IMR-90 (cell line): ENCODE results near the gene ASH1L. TPM values are rescaled to one million over a fixed set of nuclear protein-coding genes. Genes with fewer than 3 reads are reported as not detected.

ENCODE experiments used
- ATAC-seq: fragments of 200-7000 bp; cut with Tn5 transposase; 2 replicates; pipeline ENCODE4 v1.9.1; 2020; ENCODE audit warnings: low read depth, mild to moderate bottlenecking, moderate library complexity
- BruUV-seq: library from RNA; stranded (reverse); fragments of 400-500 nt; replicated peaks from 2 replicates; lab custom pipeline; 2021; lab: Mats Ljungman, UMichigan
- CTCF ChIA-PET: fragments of 300-600 bp; formaldehyde crosslinking; extraction: SDS; loops from one replicate; lab custom pipeline; 2021; ENCODE audit warnings: antibody characterized with exemption; lab: Yijun Ruan, JAX
- POLR2A ChIA-PET: fragments of 300-600 bp; sonication (Branson Sonifier 250); formaldehyde crosslinking; loops from one replicate; lab custom pipeline; 2022; ENCODE audit warnings: antibody characterized with exemption; ENCODE audit not compliant: unreplicated experiment; lab: Charles Lee
- DNase-seq: peaks from one replicate; pipeline ENCODE4 v3.0.0; 2013
- H2AFZ ChIP-seq: replicated peaks from 2 replicates; pipeline ENCODE3; 2013; ENCODE audit warnings: low read length, mild to moderate bottlenecking; ENCODE audit not compliant: poor library complexity
- H2AK5ac ChIP-seq: 2 replicates; pipeline ENCODE4 v1.6.1; 2013; ENCODE audit warnings: low read depth, low read length, inconsistent platforms
- H2AK9ac ChIP-seq: replicated peaks from 2 replicates; pipeline ENCODE3; 2013; ENCODE audit warnings: mild to moderate bottlenecking, low read depth, low read length, moderate library complexity; ENCODE audit not compliant: poor library complexity
- H2BK120ac ChIP-seq: 2 replicates; pipeline ENCODE4 v1.6.1; 2013; ENCODE audit warnings: low read depth, low read length, inconsistent platforms
- H2BK15ac ChIP-seq: 3 replicates; pipeline ENCODE4 v1.6.1; 2013; ENCODE audit warnings: low read depth, low read length, inconsistent platforms
- H2BK20ac ChIP-seq: 2 replicates; pipeline ENCODE4 v1.6.1; 2013; ENCODE audit warnings: low read depth, mild to moderate bottlenecking, inconsistent platforms, low read length, moderate library complexity
- H2BK5ac ChIP-seq: 2 replicates; pipeline ENCODE4 v1.6.1; 2013; ENCODE audit warnings: mild to moderate bottlenecking, low read depth, low read length, inconsistent platforms; ENCODE audit not compliant: poor library complexity, severe bottlenecking
- H3K14ac ChIP-seq: replicated peaks from 2 replicates; pipeline ENCODE4 v1.6.1; 2013; ENCODE audit warnings: low read depth, low read length, inconsistent platforms
- H3K18ac ChIP-seq: 2 replicates; pipeline ENCODE4 v1.6.1; 2013; ENCODE audit warnings: low read depth, low read length, control low read depth
- H3K23ac ChIP-seq: 2 replicates; pipeline ENCODE4 v1.6.1; 2013; ENCODE audit warnings: low read depth, low read length, inconsistent platforms
- H3K27ac ChIP-seq: 2 replicates; pipeline ENCODE4 v1.5.1; 2013; ENCODE audit warnings: mild to moderate bottlenecking, control low read depth, low read length; ENCODE audit not compliant: insufficient read depth
- H3K27me3 ChIP-seq: 2 replicates; pipeline ENCODE4 v1.6.1; 2013; ENCODE audit warnings: low read length; ENCODE audit not compliant: control insufficient read depth, insufficient read depth
- H3K36me3 ChIP-seq: 2 replicates; pipeline ENCODE4 v1.6.1; 2013; ENCODE audit warnings: low read length, mixed read lengths; ENCODE audit not compliant: control insufficient read depth, insufficient read depth
- H3K4ac ChIP-seq: 2 replicates; pipeline ENCODE4 v1.6.1; 2013; ENCODE audit warnings: low read depth, low read length, inconsistent platforms
- H3K4me1 ChIP-seq: 2 replicates; pipeline ENCODE4 v1.6.1; 2013; ENCODE audit warnings: low read length, mixed read lengths; ENCODE audit not compliant: control insufficient read depth, insufficient read depth
- H3K4me2 ChIP-seq: 2 replicates; pipeline ENCODE4 v1.6.1; 2013; ENCODE audit warnings: low read depth, mild to moderate bottlenecking, control low read depth, low read length, moderate library complexity
- H3K4me3 ChIP-seq: 2 replicates; pipeline ENCODE4 v1.5.1; 2013; ENCODE audit warnings: low read depth, mild to moderate bottlenecking, control low read depth, low read length, moderate library complexity; ENCODE audit not compliant: insufficient read depth
- H3K56ac ChIP-seq: 2 replicates; pipeline ENCODE4 v1.6.1; 2013; ENCODE audit warnings: low read length, inconsistent platforms; ENCODE audit not compliant: insufficient read depth; ENCODE audit errors: extremely low read depth
- H3K79me1 ChIP-seq, 2 experiments: 2 replicates each; pipeline ENCODE4 v1.6.1; 2013; ENCODE audit warnings: low read length in 2 of 2, inconsistent platforms in 1 of 2, low read depth in 1 of 2
- H3K9ac ChIP-seq: 2 replicates; pipeline ENCODE4 v1.6.1; 2013; ENCODE audit warnings: low read depth, low read length, control low read depth
- H3K9me1 ChIP-seq: 2 replicates; pipeline ENCODE4 v1.6.1; 2013; ENCODE audit warnings: low read length, inconsistent platforms; ENCODE audit not compliant: insufficient read depth
- H3K9me3 ChIP-seq: 2 replicates; pipeline ENCODE4 v1.6.1; 2013; ENCODE audit warnings: low read length; ENCODE audit not compliant: control insufficient read depth, insufficient read depth
- H4K20me1 ChIP-seq: 2 replicates; pipeline ENCODE4 v1.6.1; 2013; ENCODE audit warnings: low read length, inconsistent platforms; ENCODE audit not compliant: insufficient read depth
- H4K5ac ChIP-seq: 2 replicates; pipeline ENCODE4 v1.6.1; 2013; ENCODE audit warnings: mild to moderate bottlenecking, low read depth, low read length, control low read depth
- H4K8ac ChIP-seq, 2 experiments: 2 replicates each; pipeline ENCODE4 v1.6.1; 2013; ENCODE audit warnings: low read depth in 2 of 2, low read length in 2 of 2, control low read depth in 1 of 2, inconsistent platforms in 1 of 2
- H4K91ac ChIP-seq: 2 replicates; pipeline ENCODE4 v1.6.1; 2013; ENCODE audit warnings: low read depth, low read length, inconsistent platforms; ENCODE audit not compliant: insufficient read depth
- CEBPB ChIP-seq: IDR thresholded peaks from 2 replicates; pipeline ENCODE4 v1.6.1; 2012; ENCODE audit warnings: low read depth, low read length, improper control_type of control experiment
- FOS ChIP-seq: fragments of 150-350 bp; IDR thresholded peaks from 2 replicates; pipeline ENCODE4 v1.6.1; 2016; ENCODE audit warnings: low read depth, low read length
- RCOR1 ChIP-seq: IDR thresholded peaks from 2 replicates; pipeline ENCODE4 v1.6.1; 2012; ENCODE audit warnings: mild to moderate bottlenecking, low read length, improper control_type of control experiment; ENCODE audit not compliant: insufficient replicate concordance
- USF2 ChIP-seq: fragments of 150-350 bp; IDR thresholded peaks from 2 replicates; pipeline ENCODE4 v1.6.1; 2017; ENCODE audit warnings: mild to moderate bottlenecking, antibody characterized with exemption, low read length, low read depth
- dilution Hi-C: fragments of 300-500 bp; cut with HindIII; formaldehyde crosslinking; loops from one replicate; pipeline ENCODE4 v1.14.3; 2018; ENCODE audit warnings: low sequenced_read_pairs; ENCODE audit not compliant: unreplicated experiment
- in situ Hi-C: fragments of 300-500 bp; cut with MboI; formaldehyde crosslinking; loops from 3 replicates; pipeline ENCODE4 v1.14.3; 2019; ENCODE audit warnings: low sequenced_read_pairs, inconsistent platforms, mixed read lengths
- intact Hi-C: fragments of 100-400 bp; cut with micrococcal nuclease; formaldehyde crosslinking; loops from 2 replicates; pipeline ENCODE4 v1.10.0; 2022
- polyA plus RNA-seq, 3 experiments: library from polyadenylated mRNA; depleted of rRNA; stranded (reverse); fragments of >200 nt; gene quantifications; 2 replicates each; pipeline ENCODE4 v1.2.3, GENCODE V29; 2012; ENCODE audit warnings: low replicate concordance in 1 of 3
- total RNA-seq: library from RNA; depleted of rRNA; stranded (reverse); fragments of >200 nt; gene quantifications from 2 replicates; pipeline ENCODE4 v1.2.3, GENCODE V29; 2012

The ASH1L gene
- total and polyA plus RNA-seq, 2 of the 4 experiments (the other 2 are of a cell fraction): 13.7 to 18.5 TPM

- peak overlapping the region; percentile 80 for H2BK5ac ChIP-seq
- TF ChIP-seq USF2: peak; percentile 50; the same call in 1 of the 2 replicates
- peak; percentile 51; the same call in 1 of the 2 replicates for TF ChIP-seq CEBPB
- TF ChIP-seq RCOR1: no peak
- TF ChIP-seq FOS: 0 out of 2 replicates have a peak, but pooled peaks have one; percentile 45
- ATAC-seq: peak; percentile 69
Measured at GRCh38 chr1:155466996-155467395, 95.6 kb downstream of the ASH1L start.

More at GRCh38 chr1:155466996-155467395, 95.6 kb downstream of the ASH1L start:
- H3K36me3 ChIP-seq: peaks cover 4% of the 10 kb centered on the region
- H3K56ac ChIP-seq: no peak overlapping the region
- in situ Hi-C loops (no loop called here), dilution Hi-C loops (no loop called here), intact Hi-C loops (loop anchor here (5.0 kb wide), 1 partner anchor 95 kb away; the partner anchor contains the start of gene ASH1L)
- H3K9me1 ChIP-seq: no peaks in the 10 kb centered on the region; the same call in 1 of the 2 replicates
- no peak overlapping the region for H2BK15ac ChIP-seq
- H3K18ac ChIP-seq: no peak overlapping the region
- H3K4me2 ChIP-seq: no peak overlapping the region
- H3K9ac ChIP-seq: no peak overlapping the region
- peaks cover 3% of the 10 kb centered on the region; the same call in 1 of the 2 replicates for H3K4me1 ChIP-seq
- peak; percentile 90 for DNase-seq
- H3K9me3 ChIP-seq: no peaks in the 10 kb centered on the region
- no peak overlapping the region for H3K23ac ChIP-seq
- H3K27me3 ChIP-seq: no peaks in the 10 kb centered on the region
- H2AK5ac ChIP-seq: no peak overlapping the region
- no peak overlapping the region for H2AFZ ChIP-seq
- H2AK9ac ChIP-seq: no peak overlapping the region
- POLR2A ChIA-PET: no interaction called here
- no peak overlapping the region for H4K8ac ChIP-seq
- peaks cover 13 to 56% of the 10 kb centered on the region in 2 experiments for H3K79me1 ChIP-seq
- H2BK20ac ChIP-seq: no peak overlapping the region
- CTCF ChIA-PET: interaction anchor here (0.7 to 0.8 kb wide), 2 partner anchors 29 to 37 kb away, joined by 3 to 6 read pairs; no protein-coding TSS in a partner anchor
- H4K5ac ChIP-seq: no peak overlapping the region
- H3K4me3 ChIP-seq: no peak overlapping the region
- H4K91ac ChIP-seq: no peak overlapping the region
- peaks cover 4% of the 10 kb centered on the region; the same call in 1 of the 2 replicates for H4K20me1 ChIP-seq
- H2BK120ac ChIP-seq: no peak overlapping the region
- no peak overlapping the region for H3K4ac ChIP-seq
- BruUV-seq: no TSS peak
- H3K14ac ChIP-seq: no peak overlapping the region
- H3K27ac ChIP-seq: no peak overlapping the region
